ENCODE results near the gene SLC35A5. TPM values are rescaled to one million over a fixed set of nuclear protein-coding genes. Genes with fewer than 3 reads are reported as not detected.

The SLC35A5 gene
- total and polyA plus RNA-seq, 2 donors (not counting 1 experiment from before 2014, with no cell fraction given), result 35.3 to 70.4 TPM

- DNase-seq (ENCODE audit: low read depth in 2 of 2), result no peak
- H2AFZ ChIP-seq (ENCODE audit: low read length), result no peak overlapping the region
- H3K9ac ChIP-seq (ENCODE audit: insufficient read depth, low read length), result no peak overlapping the region
- no peak overlapping the region for H3K27ac ChIP-seq (ENCODE audit: insufficient read depth, low read length)
- peak overlapping the region; percentile 1 to 77 (median 8) for H3K4me3 ChIP-seq (replicated peaks in 1 of 4; ENCODE audit: control extremely low read depth in 1 of 4, insufficient read depth in 1 of 4, low read depth in 3 of 4, low read length in 4 of 4)
- no peaks in the 10 kb centered on the region for H3K27me3 ChIP-seq (ENCODE audit: control insufficient read depth, insufficient read depth, low read length)
- TF ChIP-seq, protein P1, sequence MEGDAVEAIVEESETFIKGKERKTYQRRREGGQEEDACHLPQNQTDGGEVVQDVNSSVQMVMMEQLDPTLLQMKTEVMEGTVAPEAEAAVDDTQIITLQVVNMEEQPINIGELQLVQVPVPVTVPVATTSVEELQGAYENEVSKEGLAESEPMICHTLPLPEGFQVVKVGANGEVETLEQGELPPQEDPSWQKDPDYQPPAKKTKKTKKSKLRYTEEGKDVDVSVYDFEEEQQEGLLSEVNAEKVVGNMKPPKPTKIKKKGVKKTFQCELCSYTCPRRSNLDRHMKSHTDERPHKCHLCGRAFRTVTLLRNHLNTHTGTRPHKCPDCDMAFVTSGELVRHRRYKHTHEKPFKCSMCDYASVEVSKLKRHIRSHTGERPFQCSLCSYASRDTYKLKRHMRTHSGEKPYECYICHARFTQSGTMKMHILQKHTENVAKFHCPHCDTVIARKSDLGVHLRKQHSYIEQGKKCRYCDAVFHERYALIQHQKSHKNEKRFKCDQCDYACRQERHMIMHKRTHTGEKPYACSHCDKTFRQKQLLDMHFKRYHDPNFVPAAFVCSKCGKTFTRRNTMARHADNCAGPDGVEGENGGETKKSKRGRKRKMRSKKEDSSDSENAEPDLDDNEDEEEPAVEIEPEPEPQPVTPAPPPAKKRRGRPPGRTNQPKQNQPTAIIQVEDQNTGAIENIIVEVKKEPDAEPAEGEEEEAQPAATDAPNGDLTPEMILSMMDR (conservative IDR thresholded peaks at IDR 0.05 in 1 of 2, IDR thresholded peaks at IDR 0.05 in 1 of 2; ENCODE audit: low read depth in 1 of 2, low read length in 2 of 2), result no peak
- TF ChIP-seq EZH2 (IDR thresholded peaks at IDR 0.05; ENCODE audit: low read length, missing control alignments), result no peak
- no peaks in the 10 kb centered on the region for H4K20me1 ChIP-seq (ENCODE audit: control insufficient read depth, extremely low read depth, insufficient read depth, low read length)
- peaks cover 22% of the 10 kb centered on the region for H3K4me1 ChIP-seq (ENCODE audit: control insufficient read depth, extremely low read depth, insufficient read depth, low read length)
- H3K79me2 ChIP-seq (ENCODE audit: control insufficient read depth, insufficient read depth, low read length), result peaks cover 71% of the 10 kb centered on the region
- H3K36me3 ChIP-seq (ENCODE audit: control insufficient read depth, insufficient read depth, low read length), result peaks cover 4% of the 10 kb centered on the region
- H3K4me2 ChIP-seq (ENCODE audit: extremely low read depth, insufficient read depth, low read length), result peak overlapping the region; percentile 49
- no peaks in the 10 kb centered on the region for H3K9me3 ChIP-seq (ENCODE audit: control insufficient read depth, insufficient read depth, low read depth, low read length)
Measured at GRCh38 chr3:112632596-112632995, 70.8 kb downstream of the SLC35A5 start.

- TF ChIP-seq, protein P1 (conservative IDR thresholded peaks at IDR 0.05 in 1 of 2, IDR thresholded peaks at IDR 0.05 in 1 of 2; ENCODE audit: low read depth in 1 of 2, low read length in 2 of 2), result no peak
- TF ChIP-seq EZH2 (IDR thresholded peaks at IDR 0.05; ENCODE audit: low read length, missing control alignments), result no peak
- Histone ChIP-seq H3K4me1 (ENCODE audit: control insufficient read depth, extremely low read depth, insufficient read depth, low read length) (peaks cover 22% of the 10 kb centered on the region), H3K4me2 (ENCODE audit: extremely low read depth, insufficient read depth, low read length) (peak overlapping the region; percentile 49), H3K4me3 (replicated peaks in 1 of 4; ENCODE audit: control extremely low read depth in 1 of 4, insufficient read depth in 1 of 4, low read depth in 3 of 4, low read length in 4 of 4) (peak overlapping the region in 3 of 4 experiments; percentile 1 to 77 (median 10)), H3K36me3 (ENCODE audit: control insufficient read depth, insufficient read depth, low read length) (peaks cover 6% of the 10 kb centered on the region), H3K79me2 (ENCODE audit: control insufficient read depth, insufficient read depth, low read length) (peaks cover 77% of the 10 kb centered on the region), H3K27me3 (ENCODE audit: control insufficient read depth, insufficient read depth, low read length) (no peaks in the 10 kb centered on the region), H4K20me1 (ENCODE audit: control insufficient read depth, extremely low read depth, insufficient read depth, low read length) (no peaks in the 10 kb centered on the region), H3K9ac (ENCODE audit: insufficient read depth, low read length) (no peak overlapping the region), H3K9me3 (ENCODE audit: control insufficient read depth, insufficient read depth, low read depth, low read length) (no peaks in the 10 kb centered on the region), H2AFZ (ENCODE audit: low read length) (no peak overlapping the region), H3K27ac (ENCODE audit: insufficient read depth, low read length) (no peak overlapping the region)
- DNase-seq (ENCODE audit: low read depth in 2 of 2), result no peak
Measured at GRCh38 chr3:112633191-112633590, 71.3 kb downstream of the SLC35A5 start.

DNA sequence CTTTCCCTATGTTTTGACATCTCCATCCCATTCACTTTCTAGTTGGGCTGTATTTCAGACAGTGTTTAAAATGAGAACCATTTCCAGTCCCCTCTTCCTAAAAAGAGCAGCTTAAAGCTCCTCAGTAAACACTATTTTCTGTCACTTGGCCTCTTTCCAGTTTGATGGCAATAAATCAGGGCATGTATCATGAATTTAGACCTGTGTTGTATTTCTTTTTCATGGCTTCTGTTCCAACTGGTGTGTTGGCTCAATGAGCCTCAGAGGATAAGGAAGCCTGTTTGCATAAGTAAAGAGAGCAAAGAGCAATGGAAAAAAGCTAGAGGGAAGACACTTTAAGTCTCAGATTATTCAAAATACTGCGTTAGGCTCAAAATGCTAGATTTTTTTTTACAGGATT lies 71.9 kb downstream of the SLC35A5 start:
- Histone ChIP-seq H4K20me1 (ENCODE audit: control insufficient read depth, extremely low read depth, insufficient read depth, low read length) (no peaks in the 10 kb centered on the region), H3K4me1 (ENCODE audit: control insufficient read depth, extremely low read depth, insufficient read depth, low read length) (peaks cover 24% of the 10 kb centered on the region), H3K9me3 (ENCODE audit: control insufficient read depth, insufficient read depth, low read depth, low read length) (no peaks in the 10 kb centered on the region), H3K27me3 (ENCODE audit: control insufficient read depth, insufficient read depth, low read length) (no peaks in the 10 kb centered on the region), H2AFZ (ENCODE audit: low read length) (no peak overlapping the region), H3K36me3 (ENCODE audit: control insufficient read depth, insufficient read depth, low read length) (peaks cover 4% of the 10 kb centered on the region), H3K4me2 (ENCODE audit: extremely low read depth, insufficient read depth, low read length) (peak overlapping the region; percentile 49), H3K9ac (ENCODE audit: insufficient read depth, low read length) (no peak overlapping the region), H3K4me3 (replicated peaks in 1 of 4; ENCODE audit: control extremely low read depth in 1 of 4, insufficient read depth in 1 of 4, low read depth in 3 of 4, low read length in 4 of 4) (peak overlapping the region in 3 of 4 experiments; percentile 16 to 77 (median 72)), H3K27ac (ENCODE audit: insufficient read depth, low read length) (no peak overlapping the region), H3K79me2 (ENCODE audit: control insufficient read depth, insufficient read depth, low read length) (peaks cover 78% of the 10 kb centered on the region)
- peak in 1 of 2 donors; percentile 85 for DNase-seq (ENCODE audit: low read depth in 2 of 2)
- TF ChIP-seq, protein P1 (conservative IDR thresholded peaks at IDR 0.05 in 1 of 2, IDR thresholded peaks at IDR 0.05 in 1 of 2; ENCODE audit: low read depth in 1 of 2, low read length in 2 of 2), result no peak
- TF ChIP-seq EZH2 (IDR thresholded peaks at IDR 0.05; ENCODE audit: low read length, missing control alignments), result no peak

All from fibroblast of lung (primary cell).